ENCODE results near the gene KLHL2.
A peak's percentile ranks its signal among the peaks of the same experiment; 100 is the strongest.

KLHL2 gene

GRCh38 chr4:165293061-165293460, 85.7 kb downstream of the KLHL2 start:
- no peak for DNase-seq

GRCh38 chr4:165293927-165294649, 86.7 kb downstream of the KLHL2 start:
- no peak for DNase-seq

- DNase-seq = no peak
Observed at GRCh38 chr4:165294907-165295306, 87.5 kb downstream of the KLHL2 start.

GRCh38 chr4:165297626-165298025, 90.3 kb downstream of the KLHL2 start:
- DNase-seq = no peak

- DNase-seq = no peak
Observed at GRCh38 chr4:165299399-165300060, 92.2 kb downstream of the KLHL2 start.

DNA sequence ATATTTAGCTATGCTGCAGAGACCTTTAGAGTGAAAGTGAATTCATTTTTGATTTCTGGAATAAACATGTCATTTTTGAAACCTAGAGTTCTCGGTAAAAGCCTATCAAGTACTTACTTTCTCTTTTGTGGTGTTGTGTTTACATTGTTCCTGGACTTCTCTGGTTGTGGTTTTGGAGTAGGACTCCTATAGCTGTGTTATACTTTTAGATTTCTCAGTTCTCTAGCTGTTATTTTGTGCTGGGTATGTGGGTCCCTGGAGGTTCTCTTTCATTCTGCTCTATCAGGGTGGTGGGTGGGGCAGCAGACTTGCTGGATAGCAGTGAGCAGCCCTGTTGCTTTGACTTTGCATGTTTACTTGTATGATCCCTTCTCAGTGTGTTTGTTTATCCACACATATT, 94.5 kb downstream of the KLHL2 start:
- no peak for DNase-seq

DNA sequence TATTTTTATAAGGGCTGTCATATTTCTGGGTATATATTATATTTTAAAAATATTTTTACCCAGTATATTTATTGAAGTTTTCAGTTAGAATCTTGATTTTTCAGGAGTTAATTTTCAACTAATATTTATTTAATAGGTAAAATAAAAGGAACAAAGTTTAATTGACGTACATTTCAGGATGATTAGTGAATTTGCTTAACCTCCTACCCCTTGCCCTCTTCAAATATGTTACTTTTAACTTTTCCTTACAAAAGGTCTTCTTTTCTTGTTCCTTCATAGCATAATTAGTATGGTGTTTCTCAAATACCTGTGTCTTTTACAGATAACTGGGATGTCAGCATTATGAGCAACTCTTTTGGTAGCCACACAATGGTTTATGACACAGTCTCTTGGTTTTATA, 95.3 kb downstream of the KLHL2 start:
- no peak for DNase-seq

- DNase-seq = no peak
Observed at GRCh38 chr4:165308166-165308565, 100.8 kb downstream of the KLHL2 start.

- DNase-seq = no peak
Observed at GRCh38 chr4:165308606-165309005, 101.2 kb downstream of the KLHL2 start.

DNA sequence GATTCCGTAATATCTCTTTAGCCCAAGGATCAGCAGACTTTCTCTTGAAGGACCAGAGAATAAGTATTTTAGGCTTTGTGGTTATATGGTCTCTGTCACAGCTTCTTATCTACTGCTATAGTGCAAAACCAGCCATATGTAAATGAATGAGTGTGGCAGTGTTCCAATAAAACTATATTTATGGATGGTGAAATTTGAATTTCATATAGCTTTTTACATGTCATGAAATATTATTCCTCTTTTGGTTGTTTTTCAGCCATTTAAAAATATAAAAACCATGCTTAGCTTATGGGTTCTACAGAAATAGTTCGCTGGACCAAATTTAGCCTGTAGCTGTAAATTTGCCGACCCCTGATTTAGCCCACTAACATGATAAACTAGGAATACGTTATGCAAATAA, 102.1 kb downstream of the KLHL2 start:
- DNase-seq = no peak

DNA sequence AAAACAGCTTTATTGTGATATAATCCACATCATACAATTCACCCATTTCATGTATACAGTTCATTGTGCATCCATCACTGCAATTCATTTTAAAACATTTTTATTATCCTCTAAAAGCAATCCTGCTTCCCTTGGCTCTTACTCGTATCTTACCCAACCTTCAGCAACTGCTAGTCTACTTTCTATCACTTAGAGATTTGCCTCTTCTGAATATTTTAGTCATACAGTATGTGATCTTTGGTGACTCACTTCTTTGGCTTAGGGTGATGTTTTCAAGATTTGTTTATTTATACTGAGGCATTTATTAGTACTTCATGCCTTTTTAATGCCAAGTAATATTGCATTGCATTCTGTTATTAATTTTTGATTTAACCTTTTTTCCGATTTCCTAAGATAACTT, 105.1 kb downstream of the KLHL2 start:
- DNase-seq = no peak

DNA sequence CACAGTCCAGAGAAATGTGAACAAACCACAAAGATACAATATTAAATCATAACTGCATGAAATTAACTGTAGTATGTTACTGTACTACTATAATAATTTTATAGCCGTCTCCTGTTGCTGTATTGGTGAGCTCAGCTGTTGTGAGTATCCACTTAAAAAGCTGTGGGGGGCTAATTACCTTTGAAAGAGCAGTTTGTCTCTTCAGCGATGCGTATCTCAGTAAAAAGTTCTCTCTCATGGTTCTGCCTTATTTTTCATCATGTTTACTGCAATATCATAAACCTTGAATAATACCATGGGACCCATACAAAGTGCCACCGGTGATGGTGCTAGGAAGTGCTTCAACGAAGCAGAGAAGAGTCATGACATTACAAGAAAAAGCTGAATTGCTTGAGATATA, 111.7 kb downstream of the KLHL2 start:
- no peak for DNase-seq

- DNase-seq = no peak
Observed at GRCh38 chr4:165319509-165319908, 112.1 kb downstream of the KLHL2 start.

GRCh38 chr4:165324236-165324917, 117.0 kb downstream of the KLHL2 start:
- no peak for DNase-seq

DNA sequence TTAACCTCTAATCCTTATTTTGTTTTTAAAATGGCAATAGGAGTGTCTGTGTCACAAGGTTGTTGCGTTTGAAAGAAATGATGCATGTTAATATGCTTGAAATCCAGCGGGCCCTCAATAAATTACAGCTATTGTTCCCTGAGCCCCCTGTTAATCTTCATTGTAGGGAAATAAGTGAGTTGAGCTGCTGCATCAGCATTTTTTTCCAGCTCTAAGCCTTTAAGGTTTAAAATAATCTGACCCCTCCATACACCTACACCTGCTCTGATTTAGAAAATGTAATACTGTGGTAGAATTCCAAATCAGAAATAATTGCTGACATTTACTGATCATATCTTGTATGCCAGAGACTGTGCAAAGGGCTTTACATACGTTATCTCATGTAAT, 117.5 kb downstream of the KLHL2 start:
- DNase-seq = no peak

DNA sequence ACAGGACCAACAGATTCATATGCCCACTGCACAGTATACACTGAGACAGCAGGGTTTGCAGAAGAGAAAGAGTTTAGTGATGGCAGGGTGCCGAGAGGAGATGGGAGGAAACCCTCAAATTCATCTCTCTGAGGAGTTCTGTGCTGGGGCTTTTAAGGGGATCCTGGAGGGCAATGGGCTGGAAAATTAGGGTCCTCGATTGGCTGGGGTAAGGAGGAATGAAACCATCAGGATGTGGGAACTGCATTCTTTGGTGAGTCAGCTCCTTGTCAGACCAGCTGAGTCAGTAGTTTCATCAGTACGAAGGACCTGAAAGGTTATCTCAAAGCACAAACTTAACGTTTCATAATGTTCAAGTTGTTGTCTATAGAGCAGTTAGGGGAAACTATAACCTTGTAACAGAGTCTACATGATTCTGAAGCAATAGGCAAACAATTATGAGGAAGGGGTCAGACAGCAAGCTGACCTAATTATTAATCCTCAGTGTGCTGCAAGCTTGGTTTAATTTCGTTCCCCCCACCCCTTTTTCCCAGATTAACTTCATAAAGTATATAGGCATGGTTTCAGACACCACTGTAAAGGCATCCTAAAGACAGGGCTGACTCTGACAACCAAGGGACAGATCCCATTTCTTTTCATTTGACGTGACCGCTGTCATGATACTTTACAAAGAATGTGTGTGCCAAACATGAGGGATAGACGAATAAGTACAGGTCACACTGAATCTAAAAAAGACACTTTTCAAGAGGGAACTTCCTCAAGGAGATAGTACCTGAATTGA, 118.6 kb downstream of the KLHL2 start:
- no peak for DNase-seq

DNA sequence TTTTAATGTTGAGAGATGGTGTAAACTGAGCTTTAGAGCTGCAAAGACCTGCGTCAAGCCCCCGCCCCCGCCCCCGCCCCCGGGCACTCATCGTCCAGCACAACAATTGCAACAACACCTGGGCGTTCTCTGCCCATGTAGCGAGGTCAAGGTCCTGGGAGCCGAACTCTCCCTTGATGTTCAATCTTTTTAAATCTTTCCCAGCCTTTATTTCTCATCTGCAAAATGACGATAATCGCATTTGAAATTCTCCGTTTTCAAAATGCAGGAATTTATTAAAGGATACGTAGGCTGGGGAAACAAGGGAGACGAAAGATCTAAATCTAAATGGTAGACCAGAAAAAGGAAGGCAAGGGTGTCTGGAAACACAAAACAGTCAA, 119.5 kb downstream of the KLHL2 start:
- DNase-seq = peak; percentile 57

DNA sequence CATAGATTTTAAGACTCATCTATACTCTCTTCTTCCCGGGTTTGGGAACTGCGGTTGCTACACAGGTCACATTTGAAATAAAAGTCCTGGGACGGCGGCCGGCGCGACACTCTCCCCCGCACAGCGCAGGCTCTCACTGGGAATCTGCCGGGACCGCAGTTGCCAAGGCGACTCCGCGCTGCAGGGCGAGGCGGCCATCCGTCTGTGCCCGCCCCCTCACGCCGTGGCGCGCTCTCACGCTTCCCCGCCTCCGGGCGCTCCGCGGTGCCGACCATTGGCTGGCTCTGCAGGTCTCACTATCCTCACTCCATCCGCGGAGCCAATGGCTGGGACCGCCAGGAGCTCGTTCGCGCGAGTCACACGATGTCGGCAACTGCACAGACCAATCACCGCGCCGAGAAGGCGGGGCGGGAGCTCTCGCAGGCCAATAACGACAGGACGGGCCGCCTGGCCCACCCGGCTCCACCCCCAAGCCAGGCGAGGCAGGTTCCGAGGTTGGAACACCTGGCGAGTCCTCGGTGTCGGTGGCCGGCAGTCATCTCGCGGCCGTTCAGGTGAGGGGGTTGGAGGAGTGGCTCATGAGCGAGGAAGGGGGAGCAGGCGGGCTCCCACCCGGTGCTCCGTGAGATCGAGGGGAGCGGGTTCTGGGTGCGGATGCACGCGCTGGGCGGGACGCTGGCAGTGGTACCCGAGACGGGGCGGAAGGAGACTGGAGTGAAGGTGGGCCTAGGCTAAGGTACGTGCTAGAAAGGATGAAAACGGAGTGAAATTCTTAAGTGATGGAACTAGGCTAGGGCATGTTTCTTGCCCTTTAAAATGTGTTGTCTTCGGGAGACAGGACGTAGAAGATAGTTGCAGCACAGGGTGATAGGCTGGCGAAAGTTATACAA, 120.1 kb downstream of the KLHL2 start, which contains the start of gene MSMO1:
MSMO1 (plus strand) TSS at position 459 of the 890 bp plus-strand sequence. CDS start 5,702 bp downstream, outside the sequence.
- DNase-seq = peak; percentile 100

DNA sequence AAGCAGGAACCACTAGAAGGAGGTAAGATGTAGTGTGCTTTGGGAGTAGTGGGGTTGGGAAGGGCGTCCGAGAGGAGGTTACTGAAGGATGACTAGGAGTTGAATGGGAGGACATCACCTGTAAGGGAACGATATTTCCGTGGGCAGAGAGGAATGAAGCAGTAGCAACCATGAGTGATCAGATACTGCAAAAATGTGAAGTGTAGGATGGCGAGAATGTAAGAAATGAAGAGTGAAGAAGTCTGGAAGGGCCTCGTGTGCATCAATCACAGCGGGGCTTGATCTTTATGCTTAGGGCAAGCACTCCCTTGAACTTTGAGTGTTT, 120.7 kb downstream of the KLHL2 start:
- no peak for DNase-seq

DNA sequence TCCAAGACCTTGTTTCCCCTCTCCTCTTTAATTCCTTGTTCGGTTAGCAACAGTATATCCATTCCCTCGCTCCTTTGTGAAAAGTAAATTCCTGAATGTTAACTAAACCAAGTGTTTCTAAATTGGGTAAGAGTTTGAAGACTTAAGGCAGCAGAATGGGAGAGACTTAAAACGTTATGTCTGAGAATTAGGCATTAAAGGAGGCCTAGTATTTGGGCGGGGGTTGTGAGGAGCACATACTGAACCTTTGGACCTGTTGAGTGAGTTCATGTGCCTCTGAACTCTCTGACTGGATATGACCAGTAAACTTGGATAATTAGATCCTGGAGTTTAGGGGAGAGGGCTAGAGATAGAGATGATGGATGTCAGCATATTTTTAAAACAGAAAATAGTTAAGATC, 121.3 kb downstream of the KLHL2 start:
- no peak for DNase-seq

DNA sequence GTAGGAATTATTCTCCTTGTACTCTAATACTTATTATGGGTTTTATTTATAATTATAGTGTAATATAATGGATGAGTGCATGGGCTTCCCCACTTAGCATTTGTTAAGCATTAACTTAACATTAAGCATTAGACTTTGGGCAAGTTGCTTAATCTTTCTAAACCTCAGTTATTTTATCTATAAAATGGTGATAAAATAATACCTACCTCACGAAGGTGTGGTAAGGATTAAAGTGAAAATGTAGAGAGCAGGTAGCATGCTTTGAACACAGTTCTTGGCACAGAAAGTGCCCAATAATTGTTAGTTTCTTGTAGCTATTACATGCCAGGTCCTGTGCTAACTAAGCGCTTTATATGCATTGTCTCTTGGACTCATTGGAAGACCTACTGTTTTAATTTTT, 122.7 kb downstream of the KLHL2 start:
- no peak for DNase-seq

GRCh38 chr4:165330666-165331065, 123.3 kb downstream of the KLHL2 start:
- no peak for DNase-seq

Measured in femur (tissue), 1 donor.